ENCODE measurements around the gene TMEM109.

Gene TMEM109

GRCh38 chr11:60918939-60919265 is 4.9 kb downstream of the TMEM109 start:
- DNase-seq (ENCODE audit: low spot score) = no peak
- Histone ChIP-seq H3K27ac (no peak overlapping the region), H3K4me3 (no peak overlapping the region)
- no peak for TF ChIP-seq CTCF (IDR thresholded peaks at IDR 0.05)

GRCh38 chr11:60919320-60919719 is 5.4 kb downstream of the TMEM109 start:
- no peak for DNase-seq (ENCODE audit: low spot score)
- no peak for TF ChIP-seq CTCF (IDR thresholded peaks at IDR 0.05)
- Histone ChIP-seq H3K4me3 (no peak overlapping the region), H3K27ac (no peak overlapping the region)

- H3K4me3 ChIP-seq = no peak overlapping the region
- no peak for DNase-seq (ENCODE audit: low spot score)
- no peak for TF ChIP-seq CTCF (IDR thresholded peaks at IDR 0.05)
- no peak overlapping the region for H3K27ac ChIP-seq
These were observed 6.0 kb downstream of the TMEM109 start for GRCh38 chr11:60919956-60920355.

- no peak for TF ChIP-seq CTCF (IDR thresholded peaks at IDR 0.05)
- Histone ChIP-seq H3K27ac (no peak overlapping the region), H3K4me3 (no peak overlapping the region)
- no peak for DNase-seq (ENCODE audit: low spot score)
These were observed 7.3 kb downstream of the TMEM109 start for GRCh38 chr11:60921259-60921658.

GRCh38 chr11:60921777-60922335 is 7.9 kb downstream of the TMEM109 start:
- TF ChIP-seq CTCF (IDR thresholded peaks at IDR 0.05) = no peak
- no peak for DNase-seq (ENCODE audit: low spot score)

GRCh38 chr11:60922906-60923305 is 8.9 kb downstream of the TMEM109 start:
- no peak for DNase-seq (ENCODE audit: low spot score)
- H3K4me3 ChIP-seq = no peak overlapping the region
- no peak for TF ChIP-seq CTCF (IDR thresholded peaks at IDR 0.05)
- no peak overlapping the region for H3K27ac ChIP-seq

More at GRCh38 chr11:60921777-60922335, 7.9 kb downstream of the TMEM109 start:
- no peak overlapping the region for H3K4me3 ChIP-seq
- no peak overlapping the region for H3K27ac ChIP-seq

GRCh38 chr11:60923326-60923725 is 9.4 kb downstream of the TMEM109 start:
- no peak for DNase-seq (ENCODE audit: low spot score)
- no peak for TF ChIP-seq CTCF (IDR thresholded peaks at IDR 0.05)
- H3K4me3 ChIP-seq = no peak overlapping the region
- no peak overlapping the region for H3K27ac ChIP-seq
